Measurements from ENCODE around the gene FAM107B.

FAM107B gene

GRCh38 chr10:14616955-14617730 lies 157.6 kb downstream of the FAM107B start:
- no peak for DNase-seq

- DNase-seq, result no peak
Measured at GRCh38 chr10:14616465-14616864, 158.2 kb downstream of the FAM107B start.

DNA sequence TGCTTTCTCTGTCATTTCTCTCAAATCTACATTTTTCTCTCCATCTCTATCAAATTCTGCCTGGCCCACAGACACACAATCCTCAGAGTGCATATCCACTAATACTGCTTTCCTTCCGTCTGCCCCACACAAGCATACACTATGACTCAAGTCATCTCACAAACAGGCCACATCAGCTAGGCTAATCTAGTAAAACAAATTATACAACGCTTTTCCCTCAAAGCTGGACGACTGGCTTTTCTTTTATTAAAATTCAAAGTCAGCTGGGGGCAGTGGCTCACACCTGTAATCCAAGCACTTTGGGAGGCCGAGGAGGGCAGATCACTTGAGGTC lies 161.1 kb downstream of the FAM107B start:
- DNase-seq, result no peak

DNA sequence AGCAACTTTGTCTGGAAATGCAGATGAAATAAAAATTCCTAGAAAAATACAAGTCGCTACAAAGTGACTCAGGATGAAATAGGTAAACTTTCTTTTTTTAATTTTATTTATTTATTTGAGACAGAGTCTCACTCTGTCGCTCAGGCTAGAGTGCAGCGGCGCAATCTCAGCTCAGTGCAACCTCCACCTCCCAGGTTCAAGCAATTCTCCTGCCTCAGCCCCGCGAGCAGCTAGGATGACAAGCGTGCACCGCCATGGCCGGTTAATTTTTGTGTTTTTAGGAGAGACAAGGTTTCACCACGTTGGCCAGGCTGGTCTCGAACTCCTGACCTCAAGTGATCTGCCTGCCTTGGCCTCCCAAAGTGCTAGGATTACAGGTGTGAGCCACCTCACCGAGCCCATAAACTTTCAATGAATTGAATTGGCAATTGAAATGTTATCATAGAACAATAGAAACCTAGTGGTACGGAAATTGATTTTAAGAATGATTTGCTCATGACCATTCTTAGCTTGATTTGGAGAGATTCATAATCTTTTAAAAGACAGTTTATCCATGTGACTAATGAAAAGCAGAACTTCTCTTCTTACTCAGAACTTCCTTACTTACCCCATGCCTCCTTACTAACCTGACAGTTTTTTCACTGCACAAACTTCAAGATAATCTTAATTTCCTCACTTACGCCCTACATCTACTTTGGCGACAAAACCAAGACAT lies 161.7 kb downstream of the FAM107B start:
- no peak for DNase-seq

DNA sequence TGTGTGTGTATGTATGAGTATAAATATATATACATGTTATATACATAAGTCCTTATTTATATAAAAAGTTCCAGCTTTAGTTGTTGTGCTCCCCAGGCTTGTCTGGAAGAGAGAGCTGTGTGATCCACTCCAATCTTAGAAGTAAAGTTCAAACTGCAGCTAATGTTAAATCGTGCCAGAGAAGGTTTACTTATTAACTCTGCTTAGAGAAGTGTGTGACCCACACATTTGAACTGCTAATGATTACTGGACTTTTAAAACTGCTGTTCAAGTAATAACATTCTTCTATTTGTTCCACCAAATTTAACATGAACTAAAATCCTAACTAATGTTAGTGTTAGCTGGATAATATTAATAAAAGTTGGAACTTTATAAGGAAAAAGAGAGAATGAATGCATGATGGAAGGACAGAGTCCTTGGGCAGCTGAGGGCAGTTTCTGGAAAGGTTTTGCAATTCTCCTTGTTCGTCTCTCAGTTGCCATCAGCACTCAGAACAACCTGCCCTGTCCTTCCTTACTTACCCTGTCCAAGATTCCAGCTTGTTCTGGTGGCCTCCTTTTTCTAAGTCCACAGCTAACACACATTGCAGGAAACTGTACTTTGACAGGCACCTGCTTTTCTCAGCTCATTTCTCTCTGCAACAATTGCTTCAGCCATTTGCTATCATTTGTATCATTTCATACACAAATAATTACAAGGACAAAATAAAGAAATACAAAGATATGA lies 162.6 kb downstream of the FAM107B start:
- DNase-seq, result no peak

DNA sequence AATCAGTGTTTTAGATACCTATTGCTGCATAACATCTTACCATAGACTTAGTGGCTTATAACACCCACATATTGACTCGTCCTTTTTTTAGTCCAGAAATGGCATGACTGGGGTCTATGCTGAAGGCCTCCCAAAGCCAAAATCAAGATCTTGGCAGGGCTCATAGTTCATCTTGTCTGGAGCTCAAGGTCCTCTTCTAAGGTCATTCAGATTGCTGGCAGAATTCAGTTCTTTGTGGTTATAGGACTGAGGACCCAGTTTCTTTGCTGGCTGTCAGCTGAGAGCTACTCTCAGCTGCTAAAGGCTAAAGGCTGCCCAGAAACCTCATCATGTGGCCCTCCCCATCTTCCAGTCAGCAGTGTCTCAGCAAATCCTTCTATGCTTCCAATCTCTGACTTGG lies 165.5 kb downstream of the FAM107B start:
- no peak for DNase-seq

DNA sequence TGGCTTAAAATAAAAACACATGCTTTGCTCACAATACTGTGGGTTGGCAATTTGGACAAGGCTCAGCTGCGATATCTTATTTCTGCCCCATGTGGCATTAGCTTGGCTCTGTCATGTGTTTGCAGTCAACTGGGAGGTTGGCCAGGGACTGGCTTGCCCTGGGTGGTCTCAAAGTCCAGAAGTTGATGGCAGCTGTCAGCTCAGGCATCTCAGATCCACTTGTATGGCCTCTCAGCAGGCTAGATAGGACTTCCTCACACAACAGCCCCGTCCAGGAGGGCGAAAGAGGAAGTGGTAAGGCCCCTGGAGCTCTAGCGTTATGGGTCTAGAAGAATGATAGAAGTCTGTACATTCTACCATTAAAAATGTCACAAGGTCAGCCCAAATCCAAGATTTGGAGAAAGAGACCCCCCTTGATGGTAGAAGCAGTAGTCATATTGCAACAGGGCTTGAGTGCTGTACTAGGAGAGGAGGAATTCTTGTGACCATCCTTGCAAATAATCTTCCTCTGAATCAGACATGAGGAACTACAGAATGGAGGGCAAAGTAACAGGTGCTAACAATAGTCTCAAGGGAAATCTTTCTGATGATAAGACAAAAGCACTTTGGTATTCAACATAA lies 166.2 kb downstream of the FAM107B start:
- no peak for DNase-seq

DNA sequence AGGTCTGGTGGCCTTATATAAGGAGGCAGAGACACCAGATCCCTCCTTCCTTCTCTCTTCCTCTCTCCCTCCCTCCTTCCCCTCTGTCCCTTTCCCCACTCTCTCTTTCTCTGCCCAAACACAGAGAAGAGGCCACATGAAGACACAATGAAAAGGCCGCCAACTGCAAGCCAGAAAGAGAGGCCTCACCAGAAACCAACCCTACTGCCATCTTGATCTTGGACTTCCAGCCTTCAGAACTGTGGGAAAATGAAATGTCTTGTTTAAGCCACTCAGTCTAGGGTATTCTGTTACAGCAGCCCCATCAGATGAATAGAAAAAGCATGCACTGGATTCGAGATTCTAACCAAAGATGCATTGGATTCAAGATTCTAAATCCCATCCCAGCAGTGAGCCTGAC lies 168.1 kb downstream of the FAM107B start:
- DNase-seq, result no peak

- DNase-seq, result no peak
Measured at GRCh38 chr10:14605231-14605925, 169.3 kb downstream of the FAM107B start.

- peak; percentile 62 to 71 for DNase-seq
Measured at GRCh38 chr10:14604181-14605142, 170.2 kb downstream of the FAM107B start.

DNA sequence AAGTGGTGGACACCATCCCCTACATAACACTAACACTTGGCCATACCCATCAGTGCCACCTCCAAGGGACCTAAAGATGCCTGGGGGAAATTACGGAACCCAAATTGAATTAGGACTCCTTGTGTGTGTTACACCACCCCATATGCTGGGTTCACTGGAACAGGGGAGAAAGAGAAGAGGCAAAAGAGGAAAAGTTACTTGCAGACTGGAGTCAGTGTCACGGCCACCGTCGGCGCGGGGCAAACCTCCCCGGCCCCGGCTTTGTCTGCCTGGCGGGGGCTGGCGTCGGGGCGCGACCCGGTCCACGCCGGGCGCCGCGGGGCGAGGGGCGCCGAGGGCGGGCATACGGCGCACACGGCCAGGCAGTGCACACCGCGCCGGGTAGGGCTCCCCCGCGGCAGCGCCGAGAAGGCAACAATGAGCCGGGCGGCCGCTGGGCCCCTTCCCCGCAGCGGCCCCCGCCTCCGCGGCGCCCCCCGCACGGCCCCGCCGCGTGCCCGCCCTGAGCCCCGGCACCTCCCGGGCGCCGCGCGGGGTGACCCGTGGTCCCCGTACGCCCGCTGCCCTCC lies 171.1 kb downstream of the FAM107B start:
- DNase-seq, result peak in 1 of 2 experiments; percentile 30

GRCh38 chr10:14602807-14603533 lies 171.7 kb downstream of the FAM107B start:
- DNase-seq, result no peak

GRCh38 chr10:14601872-14602725 lies 172.6 kb downstream of the FAM107B start:
- peak in 1 of 2 experiments; percentile 59 for DNase-seq

DNA sequence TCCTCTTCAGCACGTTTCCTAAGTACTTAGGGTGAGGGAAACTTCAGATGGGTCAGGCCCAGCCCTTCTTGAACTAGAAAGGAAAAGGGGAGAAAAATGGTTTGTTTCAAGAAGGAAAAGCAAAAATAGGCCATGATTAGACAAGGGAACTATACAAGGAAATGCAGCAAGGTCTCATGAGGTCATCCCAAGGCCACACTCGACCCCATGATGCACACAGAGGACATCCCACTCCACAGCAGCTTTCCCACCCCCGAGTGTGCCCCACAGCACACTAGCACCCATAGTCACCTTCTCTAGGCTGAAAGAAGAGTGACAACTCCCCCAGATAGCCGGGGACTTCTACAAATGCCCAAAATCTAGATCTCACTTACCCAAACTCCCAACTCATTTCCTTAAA lies 173.4 kb downstream of the FAM107B start:
- DNase-seq, result no peak

GRCh38 chr10:14600065-14600464 lies 174.6 kb downstream of the FAM107B start:
- no peak for DNase-seq

- no peak for DNase-seq
Measured at GRCh38 chr10:14598809-14599764, 175.6 kb downstream of the FAM107B start.

DNA sequence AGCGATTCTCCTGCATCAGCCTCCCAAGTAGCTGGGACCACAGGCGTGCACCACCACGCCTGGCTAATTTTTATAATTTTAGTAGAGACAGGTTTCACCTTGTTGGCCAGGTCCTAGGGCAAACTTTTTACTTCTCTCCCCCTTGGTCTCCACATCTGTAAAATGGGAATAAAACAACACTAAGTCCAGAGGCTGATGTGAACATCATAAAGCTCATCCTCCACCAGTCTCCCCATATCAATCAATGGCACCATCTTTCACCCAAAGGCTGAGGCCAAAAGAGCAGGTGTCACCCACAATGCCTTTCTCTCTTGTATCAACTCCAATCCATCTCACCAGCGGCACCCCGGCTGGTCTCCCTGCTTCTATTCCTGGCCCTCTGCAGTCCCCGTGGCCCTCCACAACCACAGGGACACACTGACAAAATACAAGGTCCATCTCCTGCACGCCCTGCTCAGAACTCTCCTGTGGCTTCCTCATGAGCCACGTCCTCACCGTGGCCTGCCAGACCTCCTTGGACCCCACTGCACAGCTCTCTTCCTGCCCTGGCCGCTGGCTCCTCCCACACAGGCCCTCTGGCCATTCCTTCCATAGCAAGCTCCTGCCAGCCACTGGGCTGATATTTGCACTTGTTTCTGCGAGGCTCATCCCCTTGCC lies 179.0 kb downstream of the FAM107B start:
- no peak for DNase-seq
